K562 (cell line): ENCODE measurements around the gene HSDL2. TPM values are rescaled to one million over a fixed set of nuclear protein-coding genes. Genes with fewer than 3 reads are reported as not detected.

ENCODE experiments used
- ARNT ChIP-seq, 2 experiments: fragments of 450-650 bp; IDR thresholded peaks; 2 replicates each; pipeline ENCODE4 v1.6.1; 2016; ENCODE audit warnings: mild to moderate bottlenecking in 1 of 2
- E2F8 ChIP-seq: fragments of 450-650 bp; IDR thresholded peaks from 2 replicates; pipeline ENCODE4 v1.7.1; 2018; ENCODE audit warnings: mild to moderate bottlenecking, low read depth; ENCODE audit not compliant: partially characterized antibody
- ELF1 ChIP-seq: fragments of 200-800 bp; sonication (Bioruptor generic); IDR thresholded peaks from 2 replicates; pipeline ENCODE4 v1.6.1; 2016; ENCODE audit warnings: missing genetic modification characterization, missing compliant biosample characterization
- HMGN3 ChIP-seq: IDR thresholded peaks from 2 replicates; pipeline ENCODE4 v1.6.1; 2011; ENCODE audit warnings: borderline replicate concordance, low read depth, mild to moderate bottlenecking, mixed read lengths, low read length; ENCODE audit not compliant: insufficient read length; ENCODE audit errors: extremely low read depth
- LEF1 ChIP-seq: fragments of 450-650 bp; IDR thresholded peaks from 2 replicates; pipeline ENCODE4 v1.6.1; 2016; ENCODE audit warnings: mild to moderate bottlenecking
- REST ChIP-seq, 2 experiments: fragments of 450-650 bp; formaldehyde crosslinking in 1 of 2; IDR thresholded peaks; 2 replicates each; pipeline versions ENCODE4 v1.4.0 to v1.6.1; 2014 to 2020; ENCODE audit warnings: mild to moderate bottlenecking in 2 of 2, borderline replicate concordance in 1 of 2, low read depth in 1 of 2
- TAF15 ChIP-seq: fragments of 200-400 bp; formaldehyde crosslinking; IDR thresholded peaks from 2 replicates; pipeline ENCODE4 v1.6.1; 2017; ENCODE audit warnings: mild to moderate bottlenecking, low read depth, low read length, moderate library complexity
- ZBTB11 ChIP-seq, 3 experiments: fragments of 200-800 bp in 1 of 3; fragments of 250-450 bp in 1 of 3; fragments of 450-650 bp in 1 of 3; sonication (Bioruptor Pico) in 1 of 3; sonication (Bioruptor generic) in 1 of 3; formaldehyde crosslinking in 1 of 3; IDR thresholded peaks; 2 replicates each; pipeline versions ENCODE4 v1.6.1 to v1.8.0; 2016 to 2022; ENCODE audit warnings: mild to moderate bottlenecking in 2 of 3, missing genetic modification characterization in 2 of 3, missing compliant biosample characterization in 1 of 3, moderate library complexity in 1 of 3
- ZBTB17 ChIP-seq: fragments of 450-650 bp; formaldehyde crosslinking; IDR thresholded peaks from 2 replicates; pipeline ENCODE4 v1.4.0; 2020; ENCODE audit warnings: mild to moderate bottlenecking
- polyA plus RNA-seq, 8 experiments: library from polyadenylated mRNA; depleted of rRNA in 4 of 8; stranded (reverse) in 5 of 8; unstranded in 3 of 8; fragments of >200 nt; fragmentation: Nextera tagmentation in 2 of 8; fragmentation: Illumina TruSeq in 1 of 8; extraction: Ambion mirVana in 2 of 8; extraction: Trizol in 1 of 8; gene quantifications; 2 replicates each; pipeline versions ENCODE4 v1.2.1 to v1.2.3, GENCODE V29; 2011 to 2014; ENCODE audit warnings: inconsistent platforms in 1 of 8, missing spikeins in 1 of 8
- total RNA-seq, 7 experiments: library from RNA; depleted of rRNA in 6 of 7; stranded (reverse); fragments of >200 nt in 6 of 7; fragmentation: Illumina TruSeq in 2 of 7; extraction: Trizol in 2 of 7; gene quantifications; 2 replicates each; pipeline versions ENCODE4 v1.2.1 to v1.2.3, GENCODE V29; 2011 to 2021; ENCODE audit warnings: low replicate concordance in 1 of 7

HSDL2 gene
- total and polyA plus RNA-seq, 9 of the 15 experiments (the other 6 are each of a cell fraction or from before 2014, with no cell fraction given), result 22.8 to 74.1 (median 35.6) TPM

DNA sequence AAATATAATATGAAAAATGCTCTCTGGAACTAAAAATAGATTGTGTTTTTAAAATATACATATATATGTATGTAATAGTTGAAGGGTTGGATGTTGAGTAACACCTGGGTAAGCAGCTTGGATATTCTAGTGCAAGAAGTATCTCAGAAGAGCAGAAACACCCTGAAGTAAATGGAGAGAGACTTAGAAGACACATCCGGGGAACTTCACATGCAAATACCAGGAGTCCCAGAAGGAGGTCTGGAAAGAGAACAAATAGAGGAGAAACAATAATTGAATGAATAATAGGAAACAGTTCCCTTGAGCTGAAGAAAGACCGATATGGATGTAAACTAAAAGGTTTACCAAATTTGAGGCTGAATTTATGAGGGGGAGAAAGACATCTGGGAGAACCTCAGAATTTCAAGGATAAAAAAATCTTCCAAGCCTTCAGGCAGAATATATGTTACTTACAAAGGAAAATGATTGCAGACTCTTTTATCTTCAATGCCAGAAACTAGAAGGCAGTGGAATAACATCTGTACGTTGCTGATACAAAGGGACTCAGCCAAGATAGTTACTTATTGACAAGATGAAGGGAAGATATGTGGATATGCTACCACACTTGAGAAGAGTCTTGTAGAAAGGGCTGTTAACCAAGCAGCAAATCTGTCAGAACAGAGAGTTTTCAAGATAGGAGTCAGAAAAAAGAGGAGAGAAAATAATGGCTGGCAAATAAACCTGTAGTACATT is 42.7 kb downstream of the HSDL2 start (continued):
- TF ChIP-seq REST (IDR thresholded peaks at IDR 0.05; ENCODE audit: borderline replicate concordance) (peak; percentile 48; the same call in 1 of the 2 replicates), REST (CRISPR knock-in tag; IDR thresholded peaks at IDR 0.05; ENCODE audit: low read depth) (no peak), ZBTB11 (CRISPR knock-in tag; IDR thresholded peaks at IDR 0.05) (peak in 1 of 3 experiments; percentile 73; a peak in 2 of 6 replicates), LEF1 (peak; percentile 99), E2F8 (peak; percentile 32), ELF1 (tag) (peak; percentile 25; the same call in 1 of the 2 replicates), HMGN3 (peak; percentile 83), ZBTB17 (CRISPR knock-in tag) (peak; percentile 72; the same call in 1 of the 2 replicates), ARNT (IDR thresholded peaks at IDR 0.05) (peak; percentile 91 to 97; a peak in 3 of 4 replicates), TAF15 (no peak)
